WTC11 (cell line): Measurements from ENCODE around the gene BRI3BP. TPM values are rescaled to one million over a fixed set of nuclear protein-coding genes. Genes with fewer than 3 reads are reported as not detected.
A peak's percentile ranks its signal among the peaks of the same experiment; 100 is the strongest.

ENCODE experiments used
- ATAC-seq: fragments of 200-7000 bp; cut with Tn5 transposase; 2 replicates; pipeline ENCODE4 v1.10.0; 2021; ENCODE audit warnings: mild to moderate bottlenecking, moderate library complexity
- CTCF ChIA-PET: fragments of 300-600 bp; sonication (Branson Sonifier 250); formaldehyde crosslinking; loops from one replicate; lab custom pipeline; 2021; ENCODE audit warnings: antibody characterized with exemption; lab: Charles Lee
- POLR2A ChIA-PET: fragments of 350-600 bp; sonication (Branson Sonifier 250); formaldehyde crosslinking; loops from one replicate; lab custom pipeline; 2021; ENCODE audit warnings: antibody characterized with exemption; lab: Charles Lee
- DNase-seq: peaks from one replicate; pipeline ENCODE4 v3.0.0; 2021; ENCODE audit warnings: low spot score
- H3K27ac Mint-ChIP-seq: 2 replicates; pipeline ENCODE4 v1.8.0; 2021; ENCODE audit warnings: mixed read lengths
- H3K27me3 Mint-ChIP-seq: 2 replicates; pipeline ENCODE4 v1.8.0; 2021; ENCODE audit warnings: low read depth, mild to moderate bottlenecking, moderate library complexity, mixed read lengths
- H3K36me3 Mint-ChIP-seq: 2 replicates; pipeline ENCODE4 v1.8.0; 2021; ENCODE audit warnings: mixed read lengths
- H3K4me1 Mint-ChIP-seq: 2 replicates; pipeline ENCODE4 v1.8.0; 2022; ENCODE audit warnings: mixed read lengths
- H3K4me3 Mint-ChIP-seq: 2 replicates; pipeline ENCODE4 v1.8.0; 2021; ENCODE audit warnings: mild to moderate bottlenecking, moderate library complexity, mixed read lengths
- H3K9me3 Mint-ChIP-seq: 2 replicates; pipeline ENCODE4 v1.8.0; 2021; ENCODE audit warnings: mixed read lengths
- E2F1 ChIP-seq: sonication (generic); formaldehyde crosslinking; IDR thresholded peaks from 2 replicates; pipeline ENCODE4 v1.8.0; 2022; ENCODE audit warnings: mild to moderate bottlenecking, missing genetic modification reagents
- E2F5 ChIP-seq: sonication (generic); formaldehyde crosslinking; IDR thresholded peaks from 2 replicates; pipeline ENCODE4 v1.8.1; 2022; ENCODE audit warnings: mild to moderate bottlenecking, moderate library complexity, missing genetic modification reagents
- ELF4 ChIP-seq: sonication (generic); formaldehyde crosslinking; IDR thresholded peaks from 2 replicates; pipeline ENCODE4 v1.8.1; 2022; ENCODE audit warnings: low read depth, mild to moderate bottlenecking, moderate library complexity, missing genetic modification reagents
- ETV6 ChIP-seq: sonication (generic); formaldehyde crosslinking; IDR thresholded peaks from 2 replicates; pipeline ENCODE4 v1.8.1; 2022; ENCODE audit warnings: mild to moderate bottlenecking, missing genetic modification reagents
- FOXK1 ChIP-seq: sonication (generic); formaldehyde crosslinking; IDR thresholded peaks from 2 replicates; pipeline ENCODE4 v1.8.0; 2022; ENCODE audit warnings: mild to moderate bottlenecking, moderate library complexity, missing genetic modification reagents
- FOXP4 ChIP-seq: sonication (generic); formaldehyde crosslinking; IDR thresholded peaks from 2 replicates; pipeline ENCODE4 v1.8.0; 2022; ENCODE audit warnings: mild to moderate bottlenecking, missing genetic modification reagents
- GABPB1 ChIP-seq: sonication (generic); formaldehyde crosslinking; IDR thresholded peaks from 2 replicates; pipeline ENCODE4 v1.8.1; 2023; ENCODE audit warnings: mild to moderate bottlenecking, missing genetic modification reagents
- MAX ChIP-seq: sonication (generic); formaldehyde crosslinking; IDR thresholded peaks from 2 replicates; pipeline ENCODE4 v1.8.0; 2022; ENCODE audit warnings: mild to moderate bottlenecking, missing genetic modification reagents
- NFATC4 ChIP-seq: fragments of 250-450 bp; sonication (Bioruptor Pico); IDR thresholded peaks from 2 replicates; pipeline ENCODE4 v1.9.0; 2021; ENCODE audit warnings: mild to moderate bottlenecking
- NFYB ChIP-seq: sonication (generic); formaldehyde crosslinking; conservative IDR thresholded peaks from 2 replicates; pipeline ENCODE4 v1.8.0; 2022; ENCODE audit warnings: low read depth, missing genetic modification reagents
- PRRX2 ChIP-seq: fragments of 250-450 bp; sonication (Bioruptor Pico); IDR thresholded peaks from 2 replicates; pipeline ENCODE4 v1.8.0; 2021; ENCODE audit warnings: mild to moderate bottlenecking
- RORB ChIP-seq: fragments of 250-450 bp; sonication (Bioruptor Pico); IDR thresholded peaks from 2 replicates; pipeline ENCODE4 v1.9.0; 2021; ENCODE audit warnings: mild to moderate bottlenecking
- STAT6 ChIP-seq: sonication (generic); formaldehyde crosslinking; conservative IDR thresholded peaks from 2 replicates; pipeline ENCODE4 v1.8.1; 2023; ENCODE audit warnings: mild to moderate bottlenecking, low read depth, missing genetic modification reagents, moderate library complexity
- TP53 ChIP-seq: sonication (generic); formaldehyde crosslinking; IDR thresholded peaks from 2 replicates; pipeline ENCODE4 v1.8.1; 2023; ENCODE audit warnings: mild to moderate bottlenecking, missing genetic modification reagents
- ZMAT4 ChIP-seq: fragments of 250-450 bp; sonication (Bioruptor Pico); IDR thresholded peaks from 2 replicates; pipeline ENCODE4 v1.9.0; 2021; ENCODE audit warnings: mild to moderate bottlenecking
- ZNF232 ChIP-seq: sonication (generic); formaldehyde crosslinking; IDR thresholded peaks from 2 replicates; pipeline ENCODE4 v1.8.0; 2022; ENCODE audit warnings: mild to moderate bottlenecking, missing genetic modification reagents
- ZNF317 ChIP-seq: sonication (generic); formaldehyde crosslinking; IDR thresholded peaks from 2 replicates; pipeline ENCODE4 v1.8.1; 2023; ENCODE audit warnings: low read depth, mild to moderate bottlenecking, moderate library complexity, missing genetic modification reagents, borderline replicate concordance
- total RNA-seq: library from RNA; stranded (reverse); gene quantifications from 3 replicates; pipeline ENCODE4 v1.2.3, GENCODE V29; 2021

The BRI3BP gene
- total RNA-seq, 1 experiment from 2014 or later: 11.9 TPM

GRCh38 chr12:125065021-125065918 lies 71.8 kb downstream of the BRI3BP start, which contains the start of gene AACS (continued):
- TF ChIP-seq STAT6 (CRISPR knock-in tag) (no peak), GABPB1 (no peak), ETV6 (CRISPR knock-in tag) (0 out of 2 replicates have a peak, but pooled peaks have one; percentile 3), ELF4 (CRISPR knock-in tag) (no peak), E2F1 (no peak), ZNF317 (CRISPR knock-in tag) (no peak), FOXK1 (CRISPR knock-in tag) (no peak; the same call in 1 of the 2 replicates), MAX (CRISPR knock-in tag) (peak; percentile 12; the same call in 1 of the 2 replicates), ZNF232 (CRISPR knock-in tag) (no peak), FOXP4 (CRISPR knock-in tag) (0 out of 2 replicates have a peak, but pooled peaks have one; percentile 13), E2F5 (CRISPR knock-in tag) (peak; percentile 47; the same call in 1 of the 2 replicates), NFYB (CRISPR knock-in tag) (no peak), PRRX2 (CRISPR knock-in tag) (no peak), RORB (no peak)

- peaks cover 47% of the 10 kb centered on the region for H3K4me1 Mint-ChIP-seq
- peak overlapping the region; percentile 89 for H3K4me3 Mint-ChIP-seq
- POLR2A ChIA-PET: interaction anchor here (0.6 kb wide), 1 partner anchor 17 kb away, joined by 3 read pairs; no protein-coding TSS in a partner anchor
- peaks cover 11% of the 10 kb centered on the region for H3K9me3 Mint-ChIP-seq
- no peak for ATAC-seq
- CTCF ChIA-PET: interaction anchor here (1.0 to 3.2 kb wide), 2 partner anchors 17 to 72 kb away, joined by 3 to 19 read pairs; no protein-coding TSS in a partner anchor
- DNase-seq: no peak
- 0 out of 2 replicates have a peak, but pooled peaks cover 3% of the 10 kb centered on the region for H3K27me3 Mint-ChIP-seq
- H3K27ac Mint-ChIP-seq: peak overlapping the region; percentile 57; the same call in 1 of the 2 replicates
- TF ChIP-seq ZMAT4 (CRISPR knock-in tag) (no peak), TP53 (CRISPR knock-in tag) (0 out of 2 replicates have a peak, but pooled peaks have one; percentile 40), NFATC4 (no peak), E2F5 (CRISPR knock-in tag) (0 out of 2 replicates have a peak, but pooled peaks have one; percentile 6)
- H3K36me3 Mint-ChIP-seq: peaks cover 21% of the 10 kb centered on the region
Observed at GRCh38 chr12:125065919-125066570, 72.6 kb downstream of the BRI3BP start.
